Measurements from ENCODE around the gene OSBPL3.
A peak's percentile ranks its signal among the peaks of the same experiment; 100 is the strongest.

Gene OSBPL3

DNA sequence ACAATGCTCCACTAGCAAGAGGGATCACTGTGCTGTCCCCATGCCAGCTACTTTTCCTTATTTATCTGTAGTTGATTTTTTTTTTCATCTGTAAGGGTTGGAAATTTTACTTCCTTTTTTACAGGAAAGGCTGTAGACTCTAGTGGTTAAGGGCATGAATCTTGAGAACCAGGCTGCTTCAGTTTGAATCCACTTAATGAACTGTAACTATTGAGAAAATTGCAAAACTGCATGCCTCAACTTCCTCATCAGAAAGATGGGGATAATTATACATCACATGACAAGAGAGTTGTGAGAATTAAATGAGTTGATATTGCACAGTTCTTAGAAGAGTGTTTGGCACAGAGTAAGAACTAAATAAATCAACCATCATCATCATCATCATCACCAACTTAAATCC lies 116.4 kb downstream of the OSBPL3 start:
- DNase-seq (ENCODE audit: low read depth in 2 of 2): no peak

DNA sequence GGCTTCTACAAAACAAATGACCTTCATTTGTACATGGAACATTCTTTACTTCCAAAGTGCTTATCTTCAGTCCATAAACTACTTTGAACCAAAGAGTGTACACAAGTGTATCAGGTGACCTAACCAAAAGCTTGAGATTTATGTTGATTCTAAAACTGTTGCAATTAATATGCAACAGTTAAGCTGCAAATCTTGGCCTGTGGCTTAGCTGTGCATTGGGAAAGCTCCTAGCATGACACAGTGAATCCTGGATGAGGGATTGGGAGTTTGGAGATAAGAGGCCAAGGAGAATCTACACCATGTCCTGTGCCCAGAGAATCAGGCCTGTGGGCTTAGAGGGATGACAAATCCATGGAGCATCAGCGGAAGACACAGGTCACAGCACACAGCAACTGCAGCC lies 117.5 kb downstream of the OSBPL3 start:
- DNase-seq (ENCODE audit: low read depth in 2 of 2): no peak

- no peak for DNase-seq (ENCODE audit: low read depth in 2 of 2)
These were observed 118.6 kb downstream of the OSBPL3 start for GRCh38 chr7:24861336-24861735.

GRCh38 chr7:24860611-24861010 lies 119.4 kb downstream of the OSBPL3 start:
- DNase-seq (ENCODE audit: low read depth in 2 of 2): no peak

- DNase-seq (ENCODE audit: low read depth in 2 of 2): no peak
These were observed 121.6 kb downstream of the OSBPL3 start for GRCh38 chr7:24858108-24858977.

DNA sequence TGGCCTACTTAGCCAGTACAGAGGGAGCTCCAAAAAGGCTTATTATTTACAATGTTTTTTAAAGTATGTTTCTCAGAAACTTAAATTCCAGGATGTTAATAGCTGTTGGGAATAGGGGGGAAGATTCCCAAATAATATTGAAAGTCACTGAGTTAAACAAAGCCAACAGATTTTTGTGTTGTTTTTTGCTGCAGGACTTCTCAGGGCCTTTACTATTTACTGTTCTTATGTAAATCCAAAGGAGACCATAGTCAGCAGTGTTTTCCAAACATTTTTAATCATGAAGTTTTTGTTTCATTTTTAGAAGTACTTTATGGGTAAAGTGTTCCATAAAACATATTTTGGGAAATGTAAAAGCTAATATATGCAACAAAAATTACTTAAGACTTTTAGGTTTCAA lies 122.4 kb downstream of the OSBPL3 start:
- no peak for DNase-seq (ENCODE audit: low read depth in 2 of 2)

DNA sequence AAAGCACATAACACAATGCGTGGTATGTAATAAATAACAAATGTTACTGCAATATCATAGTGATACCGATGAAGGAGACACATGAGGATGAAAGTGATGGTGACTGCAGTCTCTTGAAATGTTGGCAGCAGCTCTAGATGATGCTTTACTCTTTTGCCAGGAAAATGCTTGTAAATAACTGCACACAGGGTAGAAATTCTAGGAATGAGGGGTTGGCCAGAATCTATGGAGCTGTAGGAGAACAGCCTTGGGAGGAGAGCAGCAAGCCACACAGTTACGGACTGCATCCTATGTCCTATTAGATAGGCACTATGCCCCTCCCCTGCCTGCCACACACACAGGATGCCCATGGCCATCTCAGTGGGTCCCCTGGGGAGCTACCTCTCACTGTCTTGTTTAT lies 125.1 kb downstream of the OSBPL3 start:
- no peak for DNase-seq (ENCODE audit: low read depth in 2 of 2)

GRCh38 chr7:24851786-24852185 lies 128.2 kb downstream of the OSBPL3 start:
- DNase-seq (ENCODE audit: low read depth in 2 of 2): peak; percentile 16 to 22

DNA sequence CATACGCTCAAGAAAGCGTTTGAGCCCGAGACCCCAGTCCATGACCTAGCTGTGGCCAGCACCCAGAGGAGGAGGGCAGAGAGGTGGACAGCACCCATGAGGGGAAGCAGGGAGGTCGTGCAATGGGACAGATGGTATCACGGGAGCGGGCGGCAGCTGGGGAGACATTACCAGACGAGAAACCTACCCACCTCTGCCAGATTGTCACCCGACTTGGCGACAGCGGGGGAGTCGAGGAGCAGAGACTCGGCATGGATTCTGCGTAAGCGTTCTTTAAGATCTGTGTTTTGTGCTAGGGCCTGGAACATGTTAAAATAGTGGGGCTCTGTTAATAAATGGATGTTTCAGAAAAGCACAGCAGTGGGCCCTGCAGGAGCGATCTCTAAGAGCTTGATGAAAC lies 131.1 kb downstream of the OSBPL3 start:
- DNase-seq (ENCODE audit: low read depth in 2 of 2): no peak

- DNase-seq (ENCODE audit: low read depth in 2 of 2): no peak
These were observed 132.2 kb downstream of the OSBPL3 start for GRCh38 chr7:24847754-24848153.

GRCh38 chr7:24843821-24844434 lies 136.1 kb downstream of the OSBPL3 start:
- no peak for DNase-seq (ENCODE audit: low read depth in 2 of 2)

DNA sequence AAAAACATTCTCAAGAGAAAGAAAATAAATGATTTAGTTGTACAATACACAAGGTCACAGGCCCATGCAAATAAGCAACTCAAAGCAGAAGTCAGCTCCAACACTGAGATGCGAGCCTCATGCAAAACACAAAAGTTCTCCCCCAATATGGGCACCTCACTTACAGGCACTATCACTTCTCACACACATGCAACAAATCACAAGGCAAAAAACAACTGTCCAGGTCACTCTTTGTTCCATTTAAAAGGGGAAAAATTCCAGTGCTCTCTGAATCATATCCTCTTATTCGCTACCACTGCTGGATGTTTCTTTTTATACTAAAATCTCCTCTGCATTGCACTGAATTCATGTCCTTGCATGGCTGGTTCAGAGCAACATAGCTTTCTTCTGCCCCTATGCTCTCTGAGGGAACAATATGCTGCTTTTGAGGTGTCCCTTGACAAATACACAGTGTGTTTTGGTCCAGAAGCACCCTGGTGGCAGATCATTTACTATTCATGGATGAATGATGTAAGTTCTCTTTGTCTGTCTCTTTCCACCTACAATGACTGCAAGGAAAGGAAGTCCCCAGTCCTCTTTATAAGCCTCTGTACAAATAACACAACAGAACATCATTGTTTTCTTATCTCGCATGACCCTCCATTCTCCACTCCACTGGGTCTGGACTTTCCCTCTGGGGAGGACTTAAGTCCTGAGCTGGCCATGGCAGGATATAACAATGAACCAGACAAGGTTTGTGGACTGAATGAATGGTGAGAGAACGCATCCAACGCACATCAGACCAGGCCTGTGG lies 137.3 kb downstream of the OSBPL3 start:
- DNase-seq (ENCODE audit: low read depth in 2 of 2): no peak

DNA sequence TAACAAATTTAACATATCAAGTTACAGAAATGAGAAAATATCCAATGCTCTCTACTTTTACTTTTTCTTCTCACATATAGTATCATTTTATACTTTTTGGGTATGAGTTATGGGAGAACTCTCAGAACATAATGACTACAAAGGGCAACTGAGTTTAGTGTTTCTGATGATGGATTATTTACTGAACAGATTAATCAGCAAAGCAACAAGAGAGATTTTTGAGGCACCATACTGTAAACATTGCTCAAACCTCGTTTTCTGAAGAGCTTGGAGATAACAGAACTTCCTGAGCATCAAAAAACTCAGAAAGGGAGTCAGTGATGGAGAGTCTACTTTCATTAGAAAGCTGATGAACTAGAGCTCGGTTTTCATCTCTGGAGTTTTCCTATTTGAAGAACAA lies 137.9 kb downstream of the OSBPL3 start:
- DNase-seq (ENCODE audit: low read depth in 2 of 2): no peak

DNA sequence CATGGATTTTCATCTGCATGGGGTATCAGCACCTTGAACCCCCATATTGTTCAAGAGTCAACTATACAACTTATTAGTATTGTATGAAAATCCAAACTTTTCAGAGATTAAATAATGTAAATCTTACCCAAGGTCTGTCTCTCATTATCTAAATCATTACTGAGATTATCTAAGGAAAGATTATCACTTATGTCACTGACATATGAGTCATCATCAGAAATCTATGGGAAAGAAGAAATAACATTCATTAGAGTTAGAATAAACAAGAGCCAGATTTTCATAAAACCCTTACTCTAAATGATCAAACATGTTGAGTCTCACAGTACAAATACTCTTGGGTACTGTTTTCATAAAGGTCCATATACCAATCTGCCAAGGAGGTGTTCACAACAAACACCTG lies 139.4 kb downstream of the OSBPL3 start:
- no peak for DNase-seq (ENCODE audit: low read depth in 2 of 2)

- DNase-seq (ENCODE audit: low read depth in 2 of 2): no peak
These were observed 143.9 kb downstream of the OSBPL3 start for GRCh38 chr7:24836084-24836483.

DNA sequence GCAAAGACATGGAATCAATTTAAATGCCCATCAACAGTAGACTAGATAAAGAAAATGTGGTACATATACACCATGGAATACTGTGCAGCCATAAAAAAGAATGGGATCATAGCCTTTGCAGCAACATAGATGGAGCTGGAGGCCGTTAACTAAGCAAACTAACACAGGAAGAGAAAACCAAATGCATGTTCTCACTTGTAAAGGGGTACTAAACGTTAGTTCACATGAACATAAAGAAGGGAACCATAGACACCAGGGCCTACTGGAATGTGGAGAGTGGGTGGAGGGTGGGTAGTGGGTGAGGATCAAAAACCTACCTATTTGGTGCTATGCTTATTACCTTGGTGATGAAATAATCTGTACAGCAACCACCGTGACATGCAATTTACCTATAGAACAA lies 144.3 kb downstream of the OSBPL3 start:
- no peak for DNase-seq (ENCODE audit: low read depth in 2 of 2)

DNA sequence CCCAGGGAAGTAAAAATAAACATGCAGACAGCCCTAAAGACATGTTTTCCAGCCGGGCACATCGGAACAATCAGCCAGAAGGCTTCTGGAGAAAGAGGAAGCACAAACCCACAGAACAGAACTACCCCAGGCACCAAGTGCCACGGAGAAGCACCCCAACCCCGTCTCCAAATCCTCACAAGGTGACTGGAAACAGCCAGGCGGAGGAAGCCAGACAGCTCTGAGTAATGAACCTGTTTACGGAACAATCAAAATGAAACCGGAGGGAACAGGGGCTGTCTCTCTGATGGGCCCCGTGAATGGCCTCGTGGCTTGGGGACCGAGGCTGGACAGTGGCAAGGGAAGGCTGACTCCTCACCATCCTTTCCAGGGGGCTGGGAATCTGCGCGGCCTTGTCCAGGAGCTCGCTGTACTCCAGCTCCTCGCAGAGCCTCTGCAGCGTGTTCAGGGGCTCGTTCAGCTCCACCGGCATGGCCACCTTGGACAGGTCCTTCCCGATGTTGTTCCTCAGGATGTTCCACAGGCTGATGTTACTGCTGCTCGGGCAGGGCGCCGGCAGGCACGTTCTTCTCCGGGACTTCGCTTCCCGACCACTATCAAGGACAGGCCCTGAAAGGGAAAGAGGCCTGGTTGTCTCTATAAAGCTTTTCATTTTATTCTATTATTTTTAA lies 145.7 kb downstream of the OSBPL3 start:
- no peak for DNase-seq (ENCODE audit: low read depth in 2 of 2)

GRCh38 chr7:24833549-24833948 lies 146.4 kb downstream of the OSBPL3 start:
- DNase-seq (ENCODE audit: low read depth in 2 of 2): no peak

DNA sequence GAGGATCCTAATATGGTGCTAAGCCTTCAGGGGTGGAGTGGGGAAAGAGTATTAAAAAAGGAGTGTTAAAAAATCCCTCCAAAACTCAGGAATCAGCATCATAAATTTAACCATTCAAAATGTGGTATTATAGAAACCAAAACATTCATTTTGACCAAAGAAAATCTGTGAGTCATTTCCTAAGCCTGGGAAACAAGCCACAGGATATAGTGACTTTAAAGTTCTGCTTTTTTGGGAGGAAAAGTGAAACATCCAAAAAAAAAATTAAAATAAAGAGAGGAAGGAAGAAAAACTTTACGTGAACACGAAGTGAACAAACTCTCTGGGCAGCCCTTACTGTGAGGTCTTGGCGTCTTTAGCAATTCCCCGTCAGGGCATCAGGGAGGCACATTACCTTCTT lies 148.7 kb downstream of the OSBPL3 start:
- DNase-seq (ENCODE audit: low read depth in 2 of 2): no peak

DNA sequence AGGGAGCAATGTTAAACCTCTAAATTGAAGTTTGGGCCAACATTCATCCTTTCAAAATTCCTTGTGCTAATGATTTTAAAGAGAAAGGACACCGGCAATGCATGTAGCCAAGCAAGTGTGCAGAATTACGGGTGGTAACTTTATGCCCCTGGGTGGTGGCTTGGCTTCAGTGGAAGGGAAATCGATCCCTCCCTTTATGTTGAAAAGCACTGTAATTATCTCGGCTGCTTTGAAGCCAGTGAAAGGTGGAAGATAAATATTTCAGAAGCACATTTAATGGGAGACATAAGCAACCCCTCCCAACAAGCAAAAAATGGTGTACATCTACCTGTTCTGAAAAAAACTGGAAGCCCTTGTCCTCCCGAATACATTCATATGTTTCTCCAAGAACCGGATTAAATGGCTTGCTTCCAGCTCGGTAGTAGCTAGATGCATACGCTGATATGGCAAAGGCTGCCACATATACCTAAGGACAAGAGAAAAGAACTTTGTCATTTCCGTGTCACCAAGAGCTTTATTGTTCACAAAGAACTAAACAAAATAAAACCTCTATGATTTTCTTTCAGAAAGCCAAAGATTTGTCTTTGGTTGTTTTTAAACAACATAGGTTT lies 149.4 kb downstream of the OSBPL3 start:
- DNase-seq (ENCODE audit: low read depth in 2 of 2): no peak

DNA sequence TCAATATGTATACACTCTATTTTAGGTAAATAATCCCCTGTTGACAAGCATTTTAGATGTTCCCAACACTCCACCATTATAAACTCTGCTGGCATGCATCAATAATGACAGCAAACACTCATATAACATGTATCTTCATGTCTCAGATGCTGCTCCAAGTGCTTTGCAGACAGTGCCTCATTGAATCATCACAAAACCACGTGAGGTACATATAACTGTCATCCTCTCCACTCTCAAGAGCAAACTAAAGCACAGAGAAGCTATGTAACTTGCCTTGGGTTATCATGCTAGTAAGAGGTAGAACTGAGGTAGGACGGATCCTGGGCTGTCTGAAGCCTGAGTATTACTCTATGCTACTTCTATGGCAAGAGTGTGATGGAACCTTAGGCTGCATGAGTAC lies 150.2 kb downstream of the OSBPL3 start:
- DNase-seq (ENCODE audit: low read depth in 2 of 2): no peak

All from stimulated activated CD8-positive, alpha-beta memory T cell treated with anti-CD3 and anti-CD28 coated beads, Interleukin-15, amount 100 ng/mL, for 48 hours (primary cell).